DOHH2 (cell line): ENCODE data around the gene CTNNA2.

Experiments
- H3F3A ChIP-seq: fragments of 200-600 bp; sonication (generic), shearing (Covaris generic); 2 replicates; pipeline ENCODE4 v1.6.0; 2016; ENCODE audit warnings: antibody characterized with exemption, mild to moderate bottlenecking; ENCODE audit not compliant: control insufficient read depth, insufficient read depth
- H3K27ac ChIP-seq: fragments of 200-600 bp; sonication (generic); 2 replicates; pipeline ENCODE4 v1.5.1; 2014; ENCODE audit warnings: low read depth, mild to moderate bottlenecking, low read length, moderate library complexity
- H3K27me3 ChIP-seq: fragments of 200-600 bp; sonication (generic); 2 replicates; pipeline ENCODE4 v1.6.1; 2014; ENCODE audit warnings: mild to moderate bottlenecking, low read length, mixed read lengths; ENCODE audit not compliant: control insufficient read depth
- H3K36me3 ChIP-seq: fragments of 200-600 bp; sonication (generic); 2 replicates; pipeline ENCODE4 v1.6.1; 2014; ENCODE audit warnings: mild to moderate bottlenecking, low read length, moderate library complexity, mixed read lengths; ENCODE audit not compliant: control insufficient read depth
- H3K4me1 ChIP-seq: fragments of 200-600 bp; sonication (generic); 2 replicates; pipeline ENCODE4 v1.6.1; 2014; ENCODE audit warnings: mild to moderate bottlenecking, low read length, mixed read lengths; ENCODE audit not compliant: control insufficient read depth
- H3K4me2 ChIP-seq: fragments of 200-600 bp; sonication (generic); 2 replicates; pipeline ENCODE4 v1.6.0; 2014; ENCODE audit warnings: mild to moderate bottlenecking, low read length, moderate library complexity
- H3K4me3 ChIP-seq: fragments of 200-600 bp; sonication (generic); 2 replicates; pipeline ENCODE4 v1.5.1; 2014; ENCODE audit warnings: mild to moderate bottlenecking, low read length, mixed read lengths
- H3K79me2 ChIP-seq: fragments of 200-600 bp; sonication (generic); 2 replicates; pipeline ENCODE4 v1.6.1; 2014; ENCODE audit warnings: mild to moderate bottlenecking, low read length, mixed read lengths; ENCODE audit not compliant: control insufficient read depth
- H3K9me2 ChIP-seq: fragments of 200-600 bp; sonication (generic); replicated peaks from 2 replicates; pipeline ENCODE4 v1.6.1; 2014; ENCODE audit warnings: mild to moderate bottlenecking, low read length, mixed read lengths; ENCODE audit not compliant: control insufficient read depth
- H3K9me3 ChIP-seq: fragments of 200-600 bp; sonication (generic); 2 replicates; pipeline ENCODE4 v1.6.1; 2014; ENCODE audit warnings: antibody characterized with exemption, low read length, mixed read lengths; ENCODE audit not compliant: control insufficient read depth, insufficient read depth
- H4K20me1 ChIP-seq: fragments of 200-600 bp; sonication (generic); 2 replicates; pipeline ENCODE4 v1.6.0; 2014; ENCODE audit warnings: low read depth, mild to moderate bottlenecking, antibody characterized with exemption, low read length, moderate library complexity; ENCODE audit not compliant: control insufficient read depth, insufficient read depth
- CTCF ChIP-seq: fragments of 200-600 bp; sonication (generic); IDR thresholded peaks from one replicate; pipeline ENCODE4 v1.5.1; 2014; ENCODE audit warnings: antibody characterized with exemption, mild to moderate bottlenecking, low read depth, low read length; ENCODE audit not compliant: poor library complexity, severe bottlenecking
- EZH2phosphoT487 ChIP-seq: fragments of 200-600 bp; sonication (generic); IDR thresholded peaks from 2 replicates; pipeline ENCODE4 v1.6.1; 2017; ENCODE audit warnings: borderline replicate concordance, mild to moderate bottlenecking, antibody characterized with exemption, low read length, moderate library complexity, mixed read lengths

The CTNNA2 gene

GRCh38 chr2:80322311-80322920 is 809.6 kb downstream of the CTNNA2 start:
- no peak for TF ChIP-seq CTCF
- no peak for TF ChIP-seq EZH2phosphoT487
- no peak overlapping the region for H3K27ac ChIP-seq
- H3K9me3 ChIP-seq, result no peaks in the 10 kb centered on the region
- H3K4me2 ChIP-seq, result no peak overlapping the region
- no peaks in the 10 kb centered on the region for H3K36me3 ChIP-seq
- H4K20me1 ChIP-seq, result no peaks in the 10 kb centered on the region
- no peaks in the 10 kb centered on the region for H3F3A ChIP-seq
- no peak overlapping the region for H3K4me3 ChIP-seq
- no peaks in the 10 kb centered on the region for H3K4me1 ChIP-seq
- no peaks in the 10 kb centered on the region for H3K79me2 ChIP-seq
- H3K9me2 ChIP-seq, result no peaks in the 10 kb centered on the region
- H3K27me3 ChIP-seq, result no peaks in the 10 kb centered on the region; the same call in 1 of the 2 replicates

- no peak overlapping the region for H3K27ac ChIP-seq
- TF ChIP-seq CTCF (no peak), EZH2phosphoT487 (no peak)
- H3K4me2 ChIP-seq, result no peak overlapping the region
- no peaks in the 10 kb centered on the region; the same call in 1 of the 2 replicates for H3K27me3 ChIP-seq
- H3K79me2 ChIP-seq, result no peaks in the 10 kb centered on the region
- no peaks in the 10 kb centered on the region for H3K4me1 ChIP-seq
- no peaks in the 10 kb centered on the region for H3K9me3 ChIP-seq
- H3K9me2 ChIP-seq, result no peaks in the 10 kb centered on the region
- H4K20me1 ChIP-seq, result no peaks in the 10 kb centered on the region
- no peaks in the 10 kb centered on the region for H3K36me3 ChIP-seq
- H3F3A ChIP-seq, result no peaks in the 10 kb centered on the region
- no peak overlapping the region for H3K4me3 ChIP-seq
Observed at GRCh38 chr2:80322958-80323357, 810.1 kb downstream of the CTNNA2 start.

- Histone ChIP-seq H3K4me3 (no peak overlapping the region), H3K36me3 (no peaks in the 10 kb centered on the region), H3K9me2 (no peaks in the 10 kb centered on the region), H3K27me3 (no peaks in the 10 kb centered on the region; the same call in 1 of the 2 replicates), H3K27ac (no peak overlapping the region), H3K4me2 (no peak overlapping the region), H3K79me2 (no peaks in the 10 kb centered on the region), H4K20me1 (no peaks in the 10 kb centered on the region), H3F3A (no peaks in the 10 kb centered on the region), H3K4me1 (no peaks in the 10 kb centered on the region), H3K9me3 (no peaks in the 10 kb centered on the region)
- TF ChIP-seq EZH2phosphoT487 (no peak), CTCF (no peak)
Observed at GRCh38 chr2:80323610-80324009, 810.8 kb downstream of the CTNNA2 start.
